ENCODE results near the gene RAB34.

GRCh38 chr17:28726627-28727491, 9.2 kb upstream of the RAB34 start:
- TF ChIP-seq CTCF (conservative IDR thresholded peaks at IDR 0.05) (peak; percentile 98), EZH2 (IDR thresholded peaks at IDR 0.05; ENCODE audit: low read depth) (no peak)
